GM23338 (cell line): ENCODE measurements around the gene SLIT1. TPM values are rescaled to one million over a fixed set of nuclear protein-coding genes. Genes with fewer than 3 reads are reported as not detected.

ENCODE experiments used
- ATAC-seq: fragments of 200-7000 bp; cut with Tn5 transposase; 3 replicates; pipeline ENCODE4 v1.9.1; 2020
- DNase-seq: peaks from one replicate; pipeline ENCODE4 v3.0.0-alpha.2; 2015; ENCODE audit warnings: low spot score
- H2AFZ ChIP-seq: fragments of 200-600 bp; sonication (generic); 2 replicates; pipeline ENCODE4 v1.8.0; 2016; ENCODE audit warnings: antibody characterized with exemption, mild to moderate bottlenecking, moderate library complexity
- H3F3A ChIP-seq: fragments of 200-600 bp; sonication (generic); replicated peaks from 2 replicates; pipeline ENCODE4 v1.8.0; 2017; ENCODE audit warnings: antibody characterized with exemption, mixed run types, low read depth
- H3K27ac ChIP-seq: fragments of 200-600 bp; sonication (generic); 2 replicates; pipeline ENCODE4 v1.6.1; 2016; ENCODE audit warnings: low read depth
- H3K27me3 ChIP-seq: fragments of 200-600 bp; sonication (generic); 2 replicates; pipeline ENCODE4 v1.8.0; 2016; ENCODE audit warnings: mild to moderate bottlenecking, mixed run types, moderate library complexity; ENCODE audit not compliant: insufficient read depth
- H3K36me3 ChIP-seq: fragments of 200-600 bp; sonication (generic); 2 replicates; pipeline ENCODE4 v1.8.0; 2016; ENCODE audit warnings: mild to moderate bottlenecking; ENCODE audit not compliant: insufficient read depth
- H3K4me1 ChIP-seq: fragments of 200-600 bp; sonication (generic); 2 replicates; pipeline ENCODE4 v1.8.0; 2016; ENCODE audit warnings: mild to moderate bottlenecking, moderate library complexity; ENCODE audit not compliant: insufficient read depth
- H3K4me2 ChIP-seq: fragments of 200-600 bp; sonication (generic); 2 replicates; pipeline ENCODE4 v1.7.1; 2017; ENCODE audit warnings: mixed run types
- H3K4me3 ChIP-seq: fragments of 200-600 bp; sonication (generic); 2 replicates; pipeline ENCODE4 v1.6.1; 2016; ENCODE audit warnings: mixed run types
- H3K79me2 ChIP-seq: fragments of 200-600 bp; sonication (generic); replicated peaks from 2 replicates; pipeline ENCODE4 v1.8.0; 2017; ENCODE audit warnings: mild to moderate bottlenecking; ENCODE audit not compliant: insufficient read depth
- H3K9me2 ChIP-seq: fragments of 200-600 bp; sonication (generic); 2 replicates; pipeline ENCODE4 v1.8.0; 2017; ENCODE audit not compliant: insufficient read depth
- H4K20me1 ChIP-seq: fragments of 200-600 bp; sonication (generic); replicated peaks from 2 replicates; pipeline ENCODE4 v1.8.0; 2017; ENCODE audit warnings: mild to moderate bottlenecking; ENCODE audit not compliant: insufficient read depth
- H3K27ac Mint-ChIP-seq: 2 replicates; pipeline ENCODE4 v1.8.0; 2020; ENCODE audit warnings: inconsistent platforms, mild to moderate bottlenecking, moderate library complexity, mixed read lengths
- H3K27me3 Mint-ChIP-seq: 3 replicates; pipeline ENCODE4 v1.8.0; 2022; ENCODE audit warnings: low read depth, mild to moderate bottlenecking, moderate library complexity, mixed read lengths, inconsistent platforms; ENCODE audit not compliant: insufficient read depth, poor library complexity
- H3K36me3 Mint-ChIP-seq: 3 replicates; pipeline ENCODE4 v1.8.0; 2021; ENCODE audit warnings: low read depth, mild to moderate bottlenecking, inconsistent platforms, moderate library complexity, mixed read lengths
- H3K4me1 Mint-ChIP-seq: 3 replicates; pipeline ENCODE4 v1.8.0; 2020; ENCODE audit warnings: mild to moderate bottlenecking, inconsistent platforms, mixed read lengths
- H3K4me3 Mint-ChIP-seq: 3 replicates; pipeline ENCODE4 v1.8.0; 2021; ENCODE audit warnings: moderate library complexity, mild to moderate bottlenecking, inconsistent platforms, mixed read lengths
- H3K9me3 Mint-ChIP-seq: 3 replicates; pipeline ENCODE4 v1.8.0; 2020; ENCODE audit warnings: moderate library complexity, mild to moderate bottlenecking, inconsistent platforms, mixed read lengths
- CREB1 ChIP-seq: fragments of 250-450 bp; sonication (Bioruptor Pico); IDR thresholded peaks from 2 replicates; pipeline ENCODE4 v1.5.0; 2020; ENCODE audit warnings: low read depth, mild to moderate bottlenecking, moderate library complexity
- EZH2 ChIP-seq: fragments of 200-600 bp; sonication (generic); IDR thresholded peaks from one replicate; pipeline ENCODE4 v1.8.0; 2017; ENCODE audit warnings: antibody characterized with exemption, mild to moderate bottlenecking, low read depth; ENCODE audit not compliant: unreplicated experiment
- EZH2phosphoT487 ChIP-seq: fragments of 200-600 bp; sonication (generic); IDR thresholded peaks from one replicate; pipeline ENCODE4 v1.8.1; 2018; ENCODE audit warnings: antibody characterized with exemption; ENCODE audit not compliant: unreplicated experiment
- JUNB ChIP-seq: IDR thresholded peaks from one replicate; pipeline ENCODE4 v1.6.1; 2016; ENCODE audit warnings: antibody characterized with exemption; ENCODE audit not compliant: unreplicated experiment
- NANOG ChIP-seq: IDR thresholded peaks from 2 replicates; pipeline ENCODE4 v1.6.1; 2016; ENCODE audit warnings: antibody characterized with exemption, borderline replicate concordance
- POLR2AphosphoS5 ChIP-seq: IDR thresholded peaks from 2 replicates; pipeline ENCODE4 v1.6.1; 2016; ENCODE audit warnings: antibody characterized with exemption, low read depth
- STAT1 ChIP-seq: IDR thresholded peaks from one replicate; pipeline ENCODE4 v1.6.1; 2016; ENCODE audit warnings: antibody characterized with exemption; ENCODE audit not compliant: unreplicated experiment
- ZNF114 ChIP-seq: fragments of 250-450 bp; sonication (Bioruptor Pico); IDR thresholded peaks from 2 replicates; pipeline ENCODE4 v1.5.0; 2020; ENCODE audit warnings: mild to moderate bottlenecking, moderate library complexity
- ZNF331 ChIP-seq: fragments of 250-450 bp; sonication (Bioruptor Pico); IDR thresholded peaks from 2 replicates; pipeline ENCODE4 v1.5.0; 2020; ENCODE audit warnings: low read depth, mild to moderate bottlenecking, moderate library complexity
- polyA plus RNA-seq: library from polyadenylated mRNA; unstranded; fragments of >200 nt; fragmentation: Nextera tagmentation; extraction: Ambion mirVana; gene quantifications from 2 replicates; pipeline ENCODE4 v1.2.1, GENCODE V29; 2016
- total RNA-seq: library from RNA; depleted of rRNA; stranded (reverse); fragments of >200 nt; shearing (Covaris generic); gene quantifications from 2 replicates; pipeline ENCODE4 v1.2.3, GENCODE V29; 2014
- TF ChIP-seq, protein P1 (sequence below): fragments of 250-450 bp; sonication (Bioruptor Pico); IDR thresholded peaks from 2 replicates; pipeline ENCODE4 v1.5.0; 2020; ENCODE audit warnings: mild to moderate bottlenecking, moderate library complexity
- TF ChIP-seq, protein P2 (sequence below): IDR thresholded peaks from 2 replicates; pipeline ENCODE4 v1.6.1; 2016; ENCODE audit warnings: antibody characterized with exemption
- TF ChIP-seq, protein P3 (sequence below): IDR thresholded peaks from one replicate; pipeline ENCODE4 v1.6.1; 2018; ENCODE audit warnings: antibody characterized with exemption; ENCODE audit not compliant: unreplicated experiment
- TF ChIP-seq, protein P4 (sequence below), 2 experiments: fragments of 200-600 bp in 1 of 2; sonication (generic) in 1 of 2; conservative IDR thresholded peaks; 2 replicates each; pipeline versions ENCODE4 v1.5.1 to v1.6.1; 2016 to 2017; ENCODE audit warnings: antibody characterized with exemption in 2 of 2, low read depth in 2 of 2, mild to moderate bottlenecking in 2 of 2, moderate library complexity in 1 of 2

Gene SLIT1
- total and polyA plus RNA-seq, 2 experiments from 2014 or later, result 0.76 to 1.7 TPM

DNA sequence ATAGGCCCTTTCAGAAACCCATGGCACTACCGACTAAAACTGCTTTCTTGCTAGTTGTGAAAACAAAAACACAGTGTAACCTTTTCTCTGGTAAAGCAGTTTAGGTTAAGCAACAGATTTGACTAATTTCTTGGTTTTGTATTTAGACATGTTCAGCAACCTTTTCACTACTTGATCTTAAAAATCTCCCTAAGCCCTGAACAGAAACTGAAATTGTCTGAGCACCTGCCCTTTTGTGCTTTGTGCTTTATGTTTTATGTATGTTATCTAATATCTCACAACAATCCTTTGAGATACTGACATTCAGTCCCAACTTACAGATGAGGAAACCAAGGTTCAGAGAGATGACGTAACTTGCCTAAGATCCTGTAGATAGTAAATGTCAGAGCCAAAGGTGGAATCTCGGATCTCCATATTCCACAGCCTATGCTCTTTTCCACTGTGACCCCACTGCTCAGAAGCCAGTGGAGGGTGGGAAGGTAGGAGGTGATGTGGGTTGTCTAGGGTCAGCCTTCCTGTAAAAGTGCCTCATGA lies 207.1 kb downstream of the SLIT1 start:
- Mint-ChIP-seq H3K27me3 (no peaks in the 10 kb centered on the region), H3K9me3 (no peaks in the 10 kb centered on the region), H3K4me3 (no peak overlapping the region), H3K4me1 (peaks cover 9% of the 10 kb centered on the region), H3K27ac (no peak overlapping the region), H3K36me3 (peaks cover 21% of the 10 kb centered on the region)
- TF ChIP-seq NANOG (no peak), JUNB (no peak), CREB1 (CRISPR knock-in tag) (no peak), POLR2AphosphoS5 (no peak), EZH2phosphoT487 (no peak), ZNF331 (CRISPR knock-in tag) (no peak), EZH2 (no peak), ZNF114 (CRISPR knock-in tag) (no peak), STAT1 (no peak)
- TF ChIP-seq, protein P1, sequence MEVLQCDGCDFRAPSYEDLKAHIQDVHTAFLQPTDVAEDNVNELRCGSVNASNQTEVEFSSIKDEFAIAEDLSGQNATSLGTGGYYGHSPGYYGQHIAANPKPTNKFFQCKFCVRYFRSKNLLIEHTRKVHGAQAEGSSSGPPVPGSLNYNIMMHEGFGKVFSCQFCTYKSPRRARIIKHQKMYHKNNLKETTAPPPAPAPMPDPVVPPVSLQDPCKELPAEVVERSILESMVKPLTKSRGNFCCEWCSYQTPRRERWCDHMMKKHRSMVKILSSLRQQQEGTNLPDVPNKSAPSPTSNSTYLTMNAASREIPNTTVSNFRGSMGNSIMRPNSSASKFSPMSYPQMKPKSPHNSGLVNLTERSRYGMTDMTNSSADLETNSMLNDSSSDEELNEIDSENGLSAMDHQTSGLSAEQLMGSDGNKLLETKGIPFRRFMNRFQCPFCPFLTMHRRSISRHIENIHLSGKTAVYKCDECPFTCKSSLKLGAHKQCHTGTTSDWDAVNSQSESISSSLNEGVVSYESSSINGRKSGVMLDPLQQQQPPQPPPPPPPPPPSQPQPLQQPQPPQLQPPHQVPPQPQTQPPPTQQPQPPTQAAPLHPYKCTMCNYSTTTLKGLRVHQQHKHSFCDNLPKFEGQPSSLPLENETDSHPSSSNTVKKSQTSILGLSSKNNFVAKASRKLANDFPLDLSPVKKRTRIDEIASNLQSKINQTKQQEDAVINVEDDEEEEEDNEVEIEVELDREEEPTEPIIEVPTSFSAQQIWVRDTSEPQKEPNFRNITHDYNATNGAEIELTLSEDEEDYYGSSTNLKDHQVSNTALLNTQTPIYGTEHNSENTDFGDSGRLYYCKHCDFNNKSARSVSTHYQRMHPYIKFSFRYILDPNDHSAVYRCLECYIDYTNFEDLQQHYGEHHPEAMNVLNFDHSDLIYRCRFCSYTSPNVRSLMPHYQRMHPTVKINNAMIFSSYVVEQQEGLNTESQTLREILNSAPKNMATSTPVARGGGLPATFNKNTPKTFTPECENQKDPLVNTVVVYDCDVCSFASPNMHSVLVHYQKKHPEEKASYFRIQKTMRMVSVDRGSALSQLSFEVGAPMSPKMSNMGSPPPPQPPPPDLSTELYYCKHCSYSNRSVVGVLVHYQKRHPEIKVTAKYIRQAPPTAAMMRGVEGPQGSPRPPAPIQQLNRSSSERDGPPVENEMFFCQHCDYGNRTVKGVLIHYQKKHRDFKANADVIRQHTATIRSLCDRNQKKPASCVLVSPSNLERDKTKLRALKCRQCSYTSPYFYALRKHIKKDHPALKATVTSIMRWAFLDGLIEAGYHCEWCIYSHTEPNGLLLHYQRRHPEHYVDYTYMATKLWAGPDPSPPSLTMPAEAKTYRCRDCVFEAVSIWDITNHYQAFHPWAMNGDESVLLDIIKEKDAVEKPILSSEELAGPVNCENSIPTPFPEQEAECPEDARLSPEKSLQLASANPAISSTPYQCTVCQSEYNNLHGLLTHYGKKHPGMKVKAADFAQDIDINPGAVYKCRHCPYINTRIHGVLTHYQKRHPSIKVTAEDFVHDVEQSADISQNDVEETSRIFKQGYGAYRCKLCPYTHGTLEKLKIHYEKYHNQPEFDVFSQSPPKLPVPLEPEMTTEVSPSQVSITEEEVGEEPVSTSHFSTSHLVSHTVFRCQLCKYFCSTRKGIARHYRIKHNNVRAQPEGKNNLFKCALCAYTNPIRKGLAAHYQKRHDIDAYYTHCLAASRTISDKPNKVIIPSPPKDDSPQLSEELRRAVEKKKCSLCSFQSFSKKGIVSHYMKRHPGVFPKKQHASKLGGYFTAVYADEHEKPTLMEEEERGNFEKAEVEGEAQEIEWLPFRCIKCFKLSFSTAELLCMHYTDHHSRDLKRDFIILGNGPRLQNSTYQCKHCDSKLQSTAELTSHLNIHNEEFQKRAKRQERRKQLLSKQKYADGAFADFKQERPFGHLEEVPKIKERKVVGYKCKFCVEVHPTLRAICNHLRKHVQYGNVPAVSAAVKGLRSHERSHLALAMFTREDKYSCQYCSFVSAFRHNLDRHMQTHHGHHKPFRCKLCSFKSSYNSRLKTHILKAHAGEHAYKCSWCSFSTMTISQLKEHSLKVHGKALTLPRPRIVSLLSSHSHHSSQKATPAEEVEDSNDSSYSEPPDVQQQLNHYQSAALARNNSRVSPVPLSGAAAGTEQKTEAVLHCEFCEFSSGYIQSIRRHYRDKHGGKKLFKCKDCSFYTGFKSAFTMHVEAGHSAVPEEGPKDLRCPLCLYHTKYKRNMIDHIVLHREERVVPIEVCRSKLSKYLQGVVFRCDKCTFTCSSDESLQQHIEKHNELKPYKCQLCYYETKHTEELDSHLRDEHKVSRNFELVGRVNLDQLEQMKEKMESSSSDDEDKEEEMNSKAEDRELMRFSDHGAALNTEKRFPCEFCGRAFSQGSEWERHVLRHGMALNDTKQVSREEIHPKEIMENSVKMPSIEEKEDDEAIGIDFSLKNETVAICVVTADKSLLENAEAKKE (CRISPR knock-in tag), result no peak
- TF ChIP-seq, protein P2, sequence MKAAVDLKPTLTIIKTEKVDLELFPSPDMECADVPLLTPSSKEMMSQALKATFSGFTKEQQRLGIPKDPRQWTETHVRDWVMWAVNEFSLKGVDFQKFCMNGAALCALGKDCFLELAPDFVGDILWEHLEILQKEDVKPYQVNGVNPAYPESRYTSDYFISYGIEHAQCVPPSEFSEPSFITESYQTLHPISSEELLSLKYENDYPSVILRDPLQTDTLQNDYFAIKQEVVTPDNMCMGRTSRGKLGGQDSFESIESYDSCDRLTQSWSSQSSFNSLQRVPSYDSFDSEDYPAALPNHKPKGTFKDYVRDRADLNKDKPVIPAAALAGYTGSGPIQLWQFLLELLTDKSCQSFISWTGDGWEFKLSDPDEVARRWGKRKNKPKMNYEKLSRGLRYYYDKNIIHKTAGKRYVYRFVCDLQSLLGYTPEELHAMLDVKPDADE, result no peak
- TF ChIP-seq, protein P3, sequence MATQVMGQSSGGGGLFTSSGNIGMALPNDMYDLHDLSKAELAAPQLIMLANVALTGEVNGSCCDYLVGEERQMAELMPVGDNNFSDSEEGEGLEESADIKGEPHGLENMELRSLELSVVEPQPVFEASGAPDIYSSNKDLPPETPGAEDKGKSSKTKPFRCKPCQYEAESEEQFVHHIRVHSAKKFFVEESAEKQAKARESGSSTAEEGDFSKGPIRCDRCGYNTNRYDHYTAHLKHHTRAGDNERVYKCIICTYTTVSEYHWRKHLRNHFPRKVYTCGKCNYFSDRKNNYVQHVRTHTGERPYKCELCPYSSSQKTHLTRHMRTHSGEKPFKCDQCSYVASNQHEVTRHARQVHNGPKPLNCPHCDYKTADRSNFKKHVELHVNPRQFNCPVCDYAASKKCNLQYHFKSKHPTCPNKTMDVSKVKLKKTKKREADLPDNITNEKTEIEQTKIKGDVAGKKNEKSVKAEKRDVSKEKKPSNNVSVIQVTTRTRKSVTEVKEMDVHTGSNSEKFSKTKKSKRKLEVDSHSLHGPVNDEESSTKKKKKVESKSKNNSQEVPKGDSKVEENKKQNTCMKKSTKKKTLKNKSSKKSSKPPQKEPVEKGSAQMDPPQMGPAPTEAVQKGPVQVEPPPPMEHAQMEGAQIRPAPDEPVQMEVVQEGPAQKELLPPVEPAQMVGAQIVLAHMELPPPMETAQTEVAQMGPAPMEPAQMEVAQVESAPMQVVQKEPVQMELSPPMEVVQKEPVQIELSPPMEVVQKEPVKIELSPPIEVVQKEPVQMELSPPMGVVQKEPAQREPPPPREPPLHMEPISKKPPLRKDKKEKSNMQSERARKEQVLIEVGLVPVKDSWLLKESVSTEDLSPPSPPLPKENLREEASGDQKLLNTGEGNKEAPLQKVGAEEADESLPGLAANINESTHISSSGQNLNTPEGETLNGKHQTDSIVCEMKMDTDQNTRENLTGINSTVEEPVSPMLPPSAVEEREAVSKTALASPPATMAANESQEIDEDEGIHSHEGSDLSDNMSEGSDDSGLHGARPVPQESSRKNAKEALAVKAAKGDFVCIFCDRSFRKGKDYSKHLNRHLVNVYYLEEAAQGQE, result no peak
- TF ChIP-seq, protein P4, sequence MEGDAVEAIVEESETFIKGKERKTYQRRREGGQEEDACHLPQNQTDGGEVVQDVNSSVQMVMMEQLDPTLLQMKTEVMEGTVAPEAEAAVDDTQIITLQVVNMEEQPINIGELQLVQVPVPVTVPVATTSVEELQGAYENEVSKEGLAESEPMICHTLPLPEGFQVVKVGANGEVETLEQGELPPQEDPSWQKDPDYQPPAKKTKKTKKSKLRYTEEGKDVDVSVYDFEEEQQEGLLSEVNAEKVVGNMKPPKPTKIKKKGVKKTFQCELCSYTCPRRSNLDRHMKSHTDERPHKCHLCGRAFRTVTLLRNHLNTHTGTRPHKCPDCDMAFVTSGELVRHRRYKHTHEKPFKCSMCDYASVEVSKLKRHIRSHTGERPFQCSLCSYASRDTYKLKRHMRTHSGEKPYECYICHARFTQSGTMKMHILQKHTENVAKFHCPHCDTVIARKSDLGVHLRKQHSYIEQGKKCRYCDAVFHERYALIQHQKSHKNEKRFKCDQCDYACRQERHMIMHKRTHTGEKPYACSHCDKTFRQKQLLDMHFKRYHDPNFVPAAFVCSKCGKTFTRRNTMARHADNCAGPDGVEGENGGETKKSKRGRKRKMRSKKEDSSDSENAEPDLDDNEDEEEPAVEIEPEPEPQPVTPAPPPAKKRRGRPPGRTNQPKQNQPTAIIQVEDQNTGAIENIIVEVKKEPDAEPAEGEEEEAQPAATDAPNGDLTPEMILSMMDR (conservative IDR thresholded peaks at IDR 0.05; ENCODE audit: low read depth in 2 of 2), result no peak
- DNase-seq (no peak), ATAC-seq (no peak)
- no peaks in the 10 kb centered on the region for H3K79me2 ChIP-seq
- H3K36me3 ChIP-seq, result 0 out of 2 replicates have a peak, but pooled peaks cover 4% of the 10 kb centered on the region
- H2AFZ ChIP-seq, result no peak overlapping the region
- H3K9me2 ChIP-seq, result peaks cover 5% of the 10 kb centered on the region; the same call in 1 of the 2 replicates
- H3K27ac ChIP-seq, result no peak overlapping the region
- H3K4me3 ChIP-seq, result no peak overlapping the region
- H3K4me1 ChIP-seq, result no peaks in the 10 kb centered on the region
- H3K4me2 ChIP-seq, result no peak overlapping the region
- no peaks in the 10 kb centered on the region for H4K20me1 ChIP-seq
- H3F3A ChIP-seq, result no peaks in the 10 kb centered on the region; the same call in 1 of the 2 replicates
- no peaks in the 10 kb centered on the region for H3K27me3 ChIP-seq
